HUDEP-2 (cell line): Measurements from ENCODE around the gene AVPI1.

Source experiments
- DNase-seq, 76 experiments: peaks; one replicate each; lab custom pipeline; 2025; ENCODE audit not compliant: unreplicated experiment in 76 of 76; lab: John Stamatoyannopoulos, UW

AVPI1 gene

GRCh38 chr10:97686962-97687784 is at the start of gene AVPI1:
Gene AVPI1 (minus strand): TSS chr10:97687241. CDS start chr10:97679905, 7,336 bp downstream.
- DNase-seq, result peak in 75 of 76 experiments; percentile 54 to 100 (median 98)

- DNase-seq, result no peak
These were observed 49.4 kb upstream of the AVPI1 start for GRCh38 chr10:97736403-97736901.

GRCh38 chr10:97734021-97734420 is 47.0 kb upstream of the AVPI1 start:
- DNase-seq, result no peak

- DNase-seq, result no peak
These were observed 46.2 kb upstream of the AVPI1 start for GRCh38 chr10:97733256-97733655.

GRCh38 chr10:97732052-97732359 is 45.0 kb upstream of the AVPI1 start:
- no peak for DNase-seq

GRCh38 chr10:97731346-97732051 is 44.5 kb upstream of the AVPI1 start:
- peak in 51 of 76 experiments; percentile 3 to 64 (median 35) for DNase-seq

GRCh38 chr10:97729014-97729413 is 42.0 kb upstream of the AVPI1 start:
- no peak for DNase-seq

GRCh38 chr10:97726636-97727178 is 39.7 kb upstream of the AVPI1 start:
- DNase-seq, result no peak

- no peak for DNase-seq
These were observed 37.4 kb upstream of the AVPI1 start for GRCh38 chr10:97724341-97724941.

GRCh38 chr10:97723001-97723400 is 36.0 kb upstream of the AVPI1 start:
- DNase-seq, result no peak

- DNase-seq, result no peak
These were observed 35.1 kb upstream of the AVPI1 start for GRCh38 chr10:97721871-97722780.

- DNase-seq, result no peak
These were observed 32.6 kb upstream of the AVPI1 start for GRCh38 chr10:97719602-97720001.

GRCh38 chr10:97718659-97719142 is 31.7 kb upstream of the AVPI1 start:
- DNase-seq, result no peak

- peak in 5 of 76 experiments; percentile 10 to 18 (median 12) for DNase-seq
These were observed 31.1 kb upstream of the AVPI1 start for GRCh38 chr10:97718178-97718577.

- no peak for DNase-seq
These were observed 30.6 kb upstream of the AVPI1 start for GRCh38 chr10:97717627-97718026.

- DNase-seq, result no peak
These were observed 28.3 kb upstream of the AVPI1 start for GRCh38 chr10:97715259-97715874.

GRCh38 chr10:97714401-97715258 is 27.6 kb upstream of the AVPI1 start:
- peak in 40 of 76 experiments; percentile 9 to 66 (median 32) for DNase-seq

- peak in 63 of 76 experiments; percentile 8 to 66 (median 45) for DNase-seq
These were observed 26.9 kb upstream of the AVPI1 start for GRCh38 chr10:97713826-97714400.
